ENCODE measurements around the gene LTBP3.

GRCh38 chr11:65558930-65559509 is 861 bp upstream of the LTBP3 start:
- peak in 3 of 12 donors; percentile 9 to 24 (median 17) for TF ChIP-seq CTCF (IDR thresholded peaks at IDR 0.05)
- no peak for TF ChIP-seq POLR2A (IDR thresholded peaks at IDR 0.05)

All from heart left ventricle (tissue), 13 donors.